Esophagus muscularis mucosa (tissue), 4 donors: ENCODE measurements around the gene INPP5A. TPM values are rescaled to one million over a fixed set of nuclear protein-coding genes. Genes with fewer than 3 reads are reported as not detected.

Source experiments
- DNase-seq: peaks from one replicate; pipeline ENCODE4 v3.0.0-alpha.2; 2017; ENCODE audit errors: extremely low spot score
- H3K27ac ChIP-seq, 4 donors: fragments of 200-600 bp; sonication (generic); replicated peaks in 1 of 4; 1 replicate in 3 of 4; 2 replicates in 1 of 4; pipeline ENCODE4 v1.5.1; 2016 to 2019; ENCODE audit warnings: mild to moderate bottlenecking in 1 of 4
- H3K27me3 ChIP-seq, 4 donors: fragments of 200-600 bp; sonication (generic); one replicate each; pipeline versions ENCODE4 v1.5.1 to v1.6.0; 2016 to 2019
- H3K36me3 ChIP-seq, 4 donors: fragments of 200-600 bp; sonication (generic); one replicate each; pipeline ENCODE4 v1.5.1; 2016 to 2019
- H3K4me1 ChIP-seq, 4 donors: fragments of 200-600 bp; sonication (generic); one replicate each; pipeline ENCODE4 v1.5.1; 2016 to 2019
- H3K4me3 ChIP-seq, 4 donors: fragments of 200-600 bp; sonication (generic); 1 replicate in 2 of 4; 2 replicates in 2 of 4; pipeline ENCODE4 v1.5.1; 2016 to 2019; ENCODE audit warnings: mild to moderate bottlenecking in 4 of 4, moderate library complexity in 1 of 4
- H3K9me3 ChIP-seq, 4 donors: fragments of 200-600 bp; sonication (generic); 1 replicate in 3 of 4; 2 replicates in 1 of 4; pipeline ENCODE4 v1.5.1; 2016 to 2019
- EP300 ChIP-seq: sonication (generic); formaldehyde crosslinking; IDR thresholded peaks from one replicate; pipeline ENCODE4 v1.6.1; 2017; ENCODE audit warnings: antibody characterized with exemption
- POLR2A ChIP-seq: fragments of 450-650 bp; IDR thresholded peaks from one replicate; pipeline ENCODE4 v1.6.1; 2017; ENCODE audit warnings: antibody characterized with exemption, moderate library complexity, mild to moderate bottlenecking, low read depth
- POLR2AphosphoS5 ChIP-seq, 2 donors: sonication (generic); formaldehyde crosslinking; IDR thresholded peaks; one replicate each; pipeline ENCODE4 v1.6.1; 2017; ENCODE audit warnings: antibody characterized with exemption in 2 of 2
- WGBS: methylation state at CpG from one replicate; pipeline ENCODE4 v1.1.5; 2018; 5-methylcytosine and 5-hydroxymethylcytosine counted together
- intact Hi-C: fragments of 100-400 bp; cut with DNase I; formaldehyde crosslinking; loops from one replicate; pipeline ENCODE4 v1.15.1; 2023
- total RNA-seq, 4 donors: library from RNA; depleted of rRNA; stranded (reverse); fragments of >200 nt; gene quantifications; one replicate each; pipeline versions ENCODE4 v1.1.0 to v1.2.1, GENCODE V29; 2016
- TF ChIP-seq, protein P1 (sequence below), 3 experiments: fragments of 200-600 bp in 2 of 3; fragments of 450-650 bp in 1 of 3; sonication (generic) in 2 of 3; IDR thresholded peaks; one replicate each; pipeline ENCODE4 v1.5.1; 2017 to 2019; ENCODE audit warnings: antibody characterized with exemption in 3 of 3, mild to moderate bottlenecking in 2 of 3, moderate library complexity in 1 of 3

The INPP5A gene
- total RNA-seq, 4 donors from 2014 or later: 234 to 301 (median 245) TPM

- Histone ChIP-seq H3K9me3 (peaks cover 0 to 9% (median 7%) of the 10 kb centered on the region in 4 donors), H3K4me3 (no peak overlapping the region), H3K36me3 (no peaks in the 10 kb centered on the region), H3K27me3 (peaks cover 0 to 8% (median 0%) of the 10 kb centered on the region in 4 donors), H3K27ac (no peak overlapping the region), H3K4me1 (no peaks in the 10 kb centered on the region)
- WGBS: 90% methylated on average over 33 of the region's 34 CpGs
- no peak for DNase-seq
- no peak for TF ChIP-seq POLR2AphosphoS5 (IDR thresholded peaks at IDR 0.05)
- no peak for TF ChIP-seq POLR2A
- TF ChIP-seq, protein P1, sequence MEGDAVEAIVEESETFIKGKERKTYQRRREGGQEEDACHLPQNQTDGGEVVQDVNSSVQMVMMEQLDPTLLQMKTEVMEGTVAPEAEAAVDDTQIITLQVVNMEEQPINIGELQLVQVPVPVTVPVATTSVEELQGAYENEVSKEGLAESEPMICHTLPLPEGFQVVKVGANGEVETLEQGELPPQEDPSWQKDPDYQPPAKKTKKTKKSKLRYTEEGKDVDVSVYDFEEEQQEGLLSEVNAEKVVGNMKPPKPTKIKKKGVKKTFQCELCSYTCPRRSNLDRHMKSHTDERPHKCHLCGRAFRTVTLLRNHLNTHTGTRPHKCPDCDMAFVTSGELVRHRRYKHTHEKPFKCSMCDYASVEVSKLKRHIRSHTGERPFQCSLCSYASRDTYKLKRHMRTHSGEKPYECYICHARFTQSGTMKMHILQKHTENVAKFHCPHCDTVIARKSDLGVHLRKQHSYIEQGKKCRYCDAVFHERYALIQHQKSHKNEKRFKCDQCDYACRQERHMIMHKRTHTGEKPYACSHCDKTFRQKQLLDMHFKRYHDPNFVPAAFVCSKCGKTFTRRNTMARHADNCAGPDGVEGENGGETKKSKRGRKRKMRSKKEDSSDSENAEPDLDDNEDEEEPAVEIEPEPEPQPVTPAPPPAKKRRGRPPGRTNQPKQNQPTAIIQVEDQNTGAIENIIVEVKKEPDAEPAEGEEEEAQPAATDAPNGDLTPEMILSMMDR (IDR thresholded peaks at IDR 0.05): no peak
- no peak for TF ChIP-seq EP300
- intact Hi-C loops: no loop called here
Measured at GRCh38 chr10:132803416-132804210, 266.0 kb downstream of the INPP5A start.

GRCh38 chr10:132804287-132804686, 266.7 kb downstream of the INPP5A start:
- Histone ChIP-seq H3K27ac (no peak overlapping the region), H3K27me3 (peaks cover 0 to 14% (median 0%) of the 10 kb centered on the region in 4 donors), H3K9me3 (peaks cover 0 to 9% (median 7%) of the 10 kb centered on the region in 4 donors), H3K4me1 (no peaks in the 10 kb centered on the region), H3K36me3 (no peaks in the 10 kb centered on the region), H3K4me3 (no peak overlapping the region)
- 96% methylated on average over 11 of the region's 11 CpGs for WGBS
- intact Hi-C loops: no loop called here
- no peak for DNase-seq
- TF ChIP-seq EP300: no peak
- no peak for TF ChIP-seq POLR2A
- TF ChIP-seq, protein P1 (IDR thresholded peaks at IDR 0.05): no peak

DNA sequence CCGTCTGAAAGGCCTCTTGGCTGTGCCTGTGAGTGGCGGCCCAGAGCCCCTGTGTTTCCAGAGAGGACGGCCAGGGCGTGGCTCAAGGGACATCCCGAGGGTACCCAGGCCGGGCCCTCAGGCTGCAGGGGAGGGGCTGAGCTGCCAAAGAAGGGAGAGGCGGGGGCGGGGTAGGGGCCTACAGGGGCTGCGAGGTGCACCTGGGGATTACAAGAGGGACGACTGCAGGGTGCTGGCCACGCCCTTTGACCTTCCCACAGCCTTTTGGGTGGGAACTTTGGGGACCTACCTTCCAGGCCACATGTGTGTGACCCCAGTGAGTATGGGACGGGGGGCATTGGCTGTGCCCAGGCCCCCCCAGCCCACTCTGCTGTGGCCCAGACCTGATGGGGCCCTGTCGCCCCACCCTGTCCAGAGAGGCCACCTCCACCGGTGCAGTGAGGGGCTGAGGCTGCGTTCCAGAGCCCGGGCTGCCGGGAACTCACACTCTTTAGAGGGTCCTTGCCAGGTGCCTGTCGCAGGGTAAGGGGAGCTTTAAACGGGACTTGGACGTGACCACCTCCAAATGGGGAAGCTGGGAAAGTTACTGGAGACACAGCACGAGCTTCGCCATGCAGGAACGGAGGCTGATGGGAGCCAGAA, 267.3 kb downstream of the INPP5A start:
- Histone ChIP-seq H3K4me1 (no peaks in the 10 kb centered on the region), H3K27ac (no peak overlapping the region), H3K4me3 (no peak overlapping the region), H3K36me3 (no peaks in the 10 kb centered on the region), H3K27me3 (peaks cover 0 to 20% (median 0%) of the 10 kb centered on the region in 4 donors), H3K9me3 (peaks cover 0 to 9% (median 7%) of the 10 kb centered on the region in 4 donors)
- TF ChIP-seq POLR2A: no peak
- TF ChIP-seq, protein P1 (IDR thresholded peaks at IDR 0.05): no peak
- no peak for TF ChIP-seq POLR2AphosphoS5 (IDR thresholded peaks at IDR 0.05)
- TF ChIP-seq EP300: no peak
- intact Hi-C loops: no loop called here
- 84% methylated on average over 20 of the region's 23 CpGs for WGBS
- no peak for DNase-seq

DNA sequence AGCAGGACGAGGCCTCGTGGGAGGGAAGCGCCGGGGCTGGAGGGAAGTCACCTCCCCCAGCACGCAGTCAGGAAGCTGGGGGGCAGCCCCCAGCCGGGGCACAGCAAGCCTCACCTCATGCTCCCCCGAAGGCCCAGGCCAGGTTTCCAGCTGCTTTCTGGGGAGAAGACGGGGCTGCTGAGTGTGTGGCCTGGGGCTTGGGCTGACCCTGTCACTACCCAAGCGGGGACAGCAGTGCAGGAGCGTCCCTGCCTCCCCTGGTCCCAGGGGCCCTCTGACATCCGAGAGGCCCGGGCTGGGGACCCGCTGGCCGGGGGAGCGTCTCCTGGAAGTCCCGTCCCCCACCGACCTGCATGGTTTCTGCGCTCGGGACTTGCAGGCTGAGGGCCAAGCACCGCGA, 268.0 kb downstream of the INPP5A start:
- H3K9me3 ChIP-seq: peaks cover 0 to 9% (median 7%) of the 10 kb centered on the region in 4 donors
- H3K4me3 ChIP-seq: no peak overlapping the region
- intact Hi-C loops: no loop called here
- H3K36me3 ChIP-seq: no peaks in the 10 kb centered on the region
- WGBS: 49% methylated on average over 17 of the region's 21 CpGs
- DNase-seq: no peak
- H3K27ac ChIP-seq: no peak overlapping the region
- H3K27me3 ChIP-seq: peaks cover 0 to 27% (median 0%) of the 10 kb centered on the region in 4 donors
- H3K4me1 ChIP-seq: no peaks in the 10 kb centered on the region
- no peak for TF ChIP-seq POLR2A
- no peak for TF ChIP-seq EP300
- TF ChIP-seq, protein P1 (IDR thresholded peaks at IDR 0.05): no peak
- no peak for TF ChIP-seq POLR2AphosphoS5 (IDR thresholded peaks at IDR 0.05)
